ENCODE results near the gene UGDH.

Gene UGDH

DNA sequence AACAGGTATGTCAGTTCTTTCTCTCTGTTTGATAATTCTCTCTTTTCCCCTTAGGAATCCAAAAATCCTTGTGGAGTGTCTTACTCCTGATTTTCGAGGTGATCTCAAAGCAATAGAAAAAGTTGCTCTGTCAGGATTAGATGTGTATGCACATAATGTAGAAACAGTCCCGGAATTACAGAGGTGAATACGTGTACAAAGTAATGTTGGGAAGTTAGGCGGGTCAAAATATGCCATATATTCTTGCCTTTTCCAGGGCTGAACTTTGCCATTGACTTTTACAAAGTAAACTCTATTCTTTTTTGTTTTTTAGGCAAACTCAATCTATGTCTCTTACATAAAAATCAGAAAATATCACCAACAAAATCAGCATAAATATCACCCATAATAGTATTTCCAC, 59.8 kb downstream of the UGDH start:
- peak overlapping the region; percentile 89 for H3K9ac ChIP-seq (ENCODE audit: low read length)
- H3K23ac ChIP-seq (ENCODE audit: low read length in 2 of 2) = no peak overlapping the region
- no peak overlapping the region for H2BK120ac ChIP-seq (ENCODE audit: low read depth, low read length)
- H3K36me3 ChIP-seq (ENCODE audit: control insufficient read depth in 1 of 2, insufficient read depth in 2 of 2, low read depth in 1 of 2, low read length in 2 of 2) = peaks cover 9 to 49% of the 10 kb centered on the region in 2 experiments
- no peak overlapping the region for H3K4ac ChIP-seq (ENCODE audit: low read depth in 1 of 2, low read length in 2 of 2)
- no peak overlapping the region for H3K4me2 ChIP-seq (ENCODE audit: low read length, poor library complexity, severe bottlenecking)
- H3K14ac ChIP-seq (ENCODE audit: low read length in 2 of 2) = no peak overlapping the region
- no peak overlapping the region for H3K27ac ChIP-seq (ENCODE audit: low read length, poor library complexity, severe bottlenecking)
- 93% methylated on average over 4 of the region's 4 CpGs for WGBS
- H2BK12ac ChIP-seq (ENCODE audit: low read length in 2 of 2) = no peak overlapping the region
- H3K79me1 ChIP-seq (replicated peaks; ENCODE audit: low read length, poor library complexity, severe bottlenecking) = peaks cover 10% of the 10 kb centered on the region
- H3K18ac ChIP-seq (ENCODE audit: low read depth in 1 of 2, low read length in 2 of 2) = no peak overlapping the region
- no peak overlapping the region for H2AFZ ChIP-seq (ENCODE audit: low read depth, low read length)
- no peak for DNase-seq
- no peak overlapping the region for H3K4me3 ChIP-seq (ENCODE audit: insufficient read depth in 1 of 2, low read depth in 1 of 2, low read length in 2 of 2)
- H3K9me3 ChIP-seq (ENCODE audit: control insufficient read depth, low read length) = no peaks in the 10 kb centered on the region
- no peak overlapping the region for H2AK5ac ChIP-seq (ENCODE audit: low read length, severe bottlenecking)
- H4K8ac ChIP-seq (ENCODE audit: low read length) = no peak overlapping the region
- no peaks in the 10 kb centered on the region for H3K27me3 ChIP-seq (ENCODE audit: control insufficient read depth in 1 of 2, insufficient read depth in 1 of 2, low read length in 2 of 2)
- H3K4me1 ChIP-seq (ENCODE audit: control insufficient read depth, insufficient read depth, low read depth, low read length) = peaks cover 3% of the 10 kb centered on the region
- no peak overlapping the region for H4K91ac ChIP-seq (ENCODE audit: low read length)
- H2BK5ac ChIP-seq (ENCODE audit: low read depth, low read length, poor library complexity, severe bottlenecking) = no peak overlapping the region
- H2BK15ac ChIP-seq (ENCODE audit: low read depth, poor library complexity, severe bottlenecking) = no peak overlapping the region

DNA sequence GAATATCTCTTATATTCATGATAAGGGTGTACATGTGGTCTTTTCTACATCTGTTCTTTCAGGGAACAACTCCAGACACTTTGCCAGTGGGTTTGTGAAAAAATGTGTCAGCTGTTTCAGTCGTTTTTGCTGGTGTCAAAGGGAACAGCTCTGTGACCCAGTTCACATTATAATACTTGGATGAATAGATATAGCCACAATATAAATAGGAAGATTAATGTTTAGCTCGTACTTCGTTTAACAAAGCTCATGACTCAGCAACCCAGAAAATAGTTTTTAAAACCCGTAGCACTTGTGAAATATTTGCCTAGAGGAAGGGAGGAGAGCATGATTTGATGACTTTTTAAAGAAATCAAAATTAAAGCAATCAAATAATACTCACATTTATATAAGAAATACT, 60.5 kb downstream of the UGDH start:
- Histone ChIP-seq H3K4me1 (ENCODE audit: control insufficient read depth, insufficient read depth, low read depth, low read length) (peaks cover 3% of the 10 kb centered on the region), H2AK5ac (ENCODE audit: low read length, severe bottlenecking) (no peak overlapping the region), H4K91ac (ENCODE audit: low read length) (no peak overlapping the region), H2BK12ac (ENCODE audit: low read length in 2 of 2) (no peak overlapping the region), H3K14ac (ENCODE audit: low read length in 2 of 2) (no peak overlapping the region), H3K9me3 (ENCODE audit: control insufficient read depth, low read length) (no peaks in the 10 kb centered on the region), H3K18ac (ENCODE audit: low read depth in 1 of 2, low read length in 2 of 2) (no peak overlapping the region), H3K27me3 (ENCODE audit: control insufficient read depth in 1 of 2, insufficient read depth in 1 of 2, low read length in 2 of 2) (no peaks in the 10 kb centered on the region), H2BK120ac (ENCODE audit: low read depth, low read length) (no peak overlapping the region), H3K36me3 (ENCODE audit: control insufficient read depth in 1 of 2, insufficient read depth in 2 of 2, low read depth in 1 of 2, low read length in 2 of 2) (peaks cover 9 to 45% of the 10 kb centered on the region in 2 experiments), H4K8ac (ENCODE audit: low read length) (no peak overlapping the region), H2BK15ac (ENCODE audit: low read depth, poor library complexity, severe bottlenecking) (no peak overlapping the region), H3K4me2 (ENCODE audit: low read length, poor library complexity, severe bottlenecking) (no peak overlapping the region), H3K23ac (ENCODE audit: low read length in 2 of 2) (no peak overlapping the region), H3K27ac (ENCODE audit: low read length, poor library complexity, severe bottlenecking) (peak overlapping the region; percentile 77), H3K4ac (ENCODE audit: low read depth in 1 of 2, low read length in 2 of 2) (no peak overlapping the region), H2BK5ac (ENCODE audit: low read depth, low read length, poor library complexity, severe bottlenecking) (no peak overlapping the region), H3K9ac (ENCODE audit: low read length) (peak overlapping the region; percentile 89), H2AFZ (ENCODE audit: low read depth, low read length) (no peak overlapping the region), H3K79me1 (replicated peaks; ENCODE audit: low read length, poor library complexity, severe bottlenecking) (peaks cover 10% of the 10 kb centered on the region), H3K4me3 (ENCODE audit: insufficient read depth in 1 of 2, low read depth in 1 of 2, low read length in 2 of 2) (no peak overlapping the region)
- WGBS = 60% methylated on average over 1 of the region's 4 CpGs
- no peak for DNase-seq

DNA sequence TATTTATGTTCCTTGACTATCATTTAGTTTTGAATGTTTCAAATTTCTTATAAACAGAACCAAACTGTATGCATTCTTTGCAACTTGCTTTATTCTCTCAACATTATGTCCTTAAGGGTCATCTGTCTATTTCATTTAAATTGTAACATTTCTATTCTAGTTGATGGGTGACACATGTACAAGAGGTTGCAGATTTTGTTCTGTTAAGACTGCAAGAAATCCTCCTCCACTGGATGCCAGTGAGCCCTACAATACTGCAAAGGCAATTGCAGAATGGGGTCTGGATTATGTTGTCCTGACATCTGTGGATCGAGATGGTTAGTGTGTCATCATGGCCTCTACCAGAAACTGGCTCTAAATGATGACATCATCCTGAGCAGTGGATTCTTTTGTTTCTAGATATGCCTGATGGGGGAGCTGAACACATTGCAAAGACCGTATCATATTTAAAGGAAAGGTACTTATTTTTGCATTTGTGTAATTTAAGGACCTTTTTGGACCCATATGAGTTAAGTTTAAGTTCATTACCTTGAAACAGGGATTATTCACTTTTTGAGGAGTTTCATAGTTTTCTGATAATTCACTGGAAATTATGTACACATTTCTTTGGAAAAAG, 62.2 kb downstream of the UGDH start:
- H2BK12ac ChIP-seq (ENCODE audit: low read length in 2 of 2) = no peak overlapping the region
- no peak overlapping the region for H3K4me2 ChIP-seq (ENCODE audit: low read length, poor library complexity, severe bottlenecking)
- H3K27ac ChIP-seq (ENCODE audit: low read length, poor library complexity, severe bottlenecking) = peak overlapping the region; percentile 41
- H3K18ac ChIP-seq (ENCODE audit: low read depth in 1 of 2, low read length in 2 of 2) = no peak overlapping the region
- H2AK5ac ChIP-seq (ENCODE audit: low read length, severe bottlenecking) = no peak overlapping the region
- H4K8ac ChIP-seq (ENCODE audit: low read length) = peak overlapping the region; percentile 80
- DNase-seq = peak; percentile 96
- 0% methylated on average over 2 of the region's 2 CpGs for WGBS
- H2BK120ac ChIP-seq (ENCODE audit: low read depth, low read length) = no peak overlapping the region
- no peak overlapping the region for H2BK5ac ChIP-seq (ENCODE audit: low read depth, low read length, poor library complexity, severe bottlenecking)
- H3K9ac ChIP-seq (ENCODE audit: low read length) = peak overlapping the region; percentile 89
- no peaks in the 10 kb centered on the region for H3K27me3 ChIP-seq (ENCODE audit: control insufficient read depth in 1 of 2, insufficient read depth in 1 of 2, low read length in 2 of 2)
- no peak overlapping the region for H2BK15ac ChIP-seq (ENCODE audit: low read depth, poor library complexity, severe bottlenecking)
- no peak overlapping the region for H2AFZ ChIP-seq (ENCODE audit: low read depth, low read length)
- H3K9me3 ChIP-seq (ENCODE audit: control insufficient read depth, low read length) = no peaks in the 10 kb centered on the region
- no peak overlapping the region for H3K23ac ChIP-seq (ENCODE audit: low read length in 2 of 2)
- H3K4me1 ChIP-seq (ENCODE audit: control insufficient read depth, insufficient read depth, low read depth, low read length) = peaks cover 3% of the 10 kb centered on the region
- no peak overlapping the region for H3K14ac ChIP-seq (ENCODE audit: low read length in 2 of 2)
- H3K36me3 ChIP-seq (ENCODE audit: control insufficient read depth in 1 of 2, insufficient read depth in 2 of 2, low read depth in 1 of 2, low read length in 2 of 2) = peaks cover 7 to 37% of the 10 kb centered on the region in 2 experiments
- peak overlapping the region in 1 of 2 experiments; percentile 6 for H3K4me3 ChIP-seq (ENCODE audit: insufficient read depth in 1 of 2, low read depth in 1 of 2, low read length in 2 of 2)
- no peak overlapping the region for H3K4ac ChIP-seq (ENCODE audit: low read depth in 1 of 2, low read length in 2 of 2)
- H3K79me1 ChIP-seq (replicated peaks; ENCODE audit: low read length, poor library complexity, severe bottlenecking) = peaks cover 12% of the 10 kb centered on the region
- H4K91ac ChIP-seq (ENCODE audit: low read length) = no peak overlapping the region

DNA sequence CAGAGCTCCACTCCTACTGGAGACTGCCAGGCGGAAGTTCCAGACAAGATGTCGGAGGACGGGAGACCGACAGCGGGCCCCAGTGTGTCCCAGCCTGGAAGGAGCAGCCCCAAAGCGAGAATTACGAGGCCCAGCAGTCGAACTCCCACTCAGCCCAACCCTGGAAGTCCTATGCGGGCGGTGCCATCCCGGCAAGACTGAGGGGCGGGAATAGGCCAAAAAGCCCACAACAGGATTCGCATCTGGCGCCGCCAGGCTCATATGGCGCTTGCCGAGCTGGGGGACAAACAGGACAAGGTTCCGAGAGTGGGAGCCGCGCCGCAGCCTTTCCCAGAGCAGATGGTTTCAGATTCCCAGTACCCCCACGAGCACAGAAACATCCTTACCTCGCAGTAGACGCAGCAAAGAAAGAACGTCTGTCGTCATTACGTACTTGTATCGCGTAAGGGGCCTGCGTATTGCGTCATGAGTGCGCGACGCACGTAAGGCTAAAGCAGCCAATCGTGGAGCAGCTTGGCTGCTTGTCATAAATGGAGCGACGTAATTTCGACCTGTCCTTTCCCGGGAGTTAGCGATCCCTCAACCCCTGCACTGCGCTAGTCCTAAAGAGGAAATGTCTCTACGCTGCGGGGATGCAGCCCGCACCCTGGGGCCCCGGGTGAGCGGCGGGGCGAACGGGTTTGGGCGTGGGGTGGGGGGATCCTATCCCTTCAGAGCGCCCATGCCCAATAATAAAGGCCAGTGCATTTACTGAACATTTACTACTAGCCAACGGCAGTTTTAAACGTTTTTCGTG, 68.5 kb downstream of the UGDH start, which contains the start of the genes LIAS and RPL9:
TSS of gene LIAS (plus strand) at position 552 of the 796 bp plus-strand sequence. CDS start at position 614, 62 bp downstream.
TSS of gene RPL9 (minus strand) at position 418 of the 796 bp plus-strand sequence. CDS start 483 bp downstream, outside the sequence.
- peak within 1 kb of the TSS; percentile 97 for H3K9ac ChIP-seq (ENCODE audit: low read length)
- H3K4ac ChIP-seq (ENCODE audit: low read depth in 1 of 2, low read length in 2 of 2) = peak within 1 kb of the TSS; percentile 58 to 98
- peaks cover 6% of the 10 kb centered on the region for H3K79me1 ChIP-seq (replicated peaks; ENCODE audit: low read length, poor library complexity, severe bottlenecking)
- peak within 1 kb of the TSS; percentile 69 for H2AFZ ChIP-seq (ENCODE audit: low read depth, low read length)
- peak within 1 kb of the TSS in 1 of 2 experiments; percentile 95 for H3K14ac ChIP-seq (ENCODE audit: low read length in 2 of 2)
- H2BK12ac ChIP-seq (ENCODE audit: low read length in 2 of 2) = peak within 1 kb of the TSS in 1 of 2 experiments; percentile 69
- peak within 1 kb of the TSS; percentile 80 for H4K8ac ChIP-seq (ENCODE audit: low read length)
- no peak within 1 kb of the TSS for H2BK120ac ChIP-seq (ENCODE audit: low read depth, low read length)
- DNase-seq = peak; percentile 99
- H3K18ac ChIP-seq (ENCODE audit: low read depth in 1 of 2, low read length in 2 of 2) = peak within 1 kb of the TSS; percentile 80 to 93
- H3K27ac ChIP-seq (ENCODE audit: low read length, poor library complexity, severe bottlenecking) = peak within 1 kb of the TSS; percentile 96
- H4K91ac ChIP-seq (ENCODE audit: low read length) = peak within 1 kb of the TSS; percentile 60
- H3K4me2 ChIP-seq (ENCODE audit: low read length, poor library complexity, severe bottlenecking) = peak within 1 kb of the TSS; percentile 96
- H2AK5ac ChIP-seq (ENCODE audit: low read length, severe bottlenecking) = peak within 1 kb of the TSS; percentile 83
- under 1% methylated on average over 54 of the region's 55 CpGs for WGBS
- H3K4me3 ChIP-seq (ENCODE audit: insufficient read depth in 1 of 2, low read depth in 1 of 2, low read length in 2 of 2) = peak within 1 kb of the TSS; percentile 83 to 90
- H3K36me3 ChIP-seq (ENCODE audit: control insufficient read depth in 1 of 2, insufficient read depth in 2 of 2, low read depth in 1 of 2, low read length in 2 of 2) = peaks cover 11 to 56% of the 10 kb centered on the region in 2 experiments
- no peaks in the 10 kb centered on the region for H3K27me3 ChIP-seq (ENCODE audit: control insufficient read depth in 1 of 2, insufficient read depth in 1 of 2, low read length in 2 of 2)
- peaks cover 5% of the 10 kb centered on the region for H3K4me1 ChIP-seq (ENCODE audit: control insufficient read depth, insufficient read depth, low read depth, low read length)
- H2BK15ac ChIP-seq (ENCODE audit: low read depth, poor library complexity, severe bottlenecking) = no peak within 1 kb of the TSS
- H2BK5ac ChIP-seq (ENCODE audit: low read depth, low read length, poor library complexity, severe bottlenecking) = peak within 1 kb of the TSS; percentile 97
- H3K23ac ChIP-seq (ENCODE audit: low read length in 2 of 2) = peak within 1 kb of the TSS in 1 of 2 experiments; percentile 72
- H3K9me3 ChIP-seq (ENCODE audit: control insufficient read depth, low read length) = no peaks in the 10 kb centered on the region

Measured in mesenchymal stem cell (in vitro differentiated cells and primary cell).